GM21423 (cell line): ENCODE data around the gene KCNH2.
"Not testable (repeated sequence)": the region's sequence is repeated elsewhere in the genome, so short reads cannot be mapped to it uniquely, and the experiment has no call there.

Source experiments
- ATAC-seq: cut with Tn5 transposase; IDR thresholded peaks from one replicate; pipeline ENCODE4 v1.9.1; 2021; ENCODE audit warnings: mild to moderate bottlenecking, moderate library complexity; ENCODE audit not compliant: unreplicated experiment

KCNH2 gene

DNA sequence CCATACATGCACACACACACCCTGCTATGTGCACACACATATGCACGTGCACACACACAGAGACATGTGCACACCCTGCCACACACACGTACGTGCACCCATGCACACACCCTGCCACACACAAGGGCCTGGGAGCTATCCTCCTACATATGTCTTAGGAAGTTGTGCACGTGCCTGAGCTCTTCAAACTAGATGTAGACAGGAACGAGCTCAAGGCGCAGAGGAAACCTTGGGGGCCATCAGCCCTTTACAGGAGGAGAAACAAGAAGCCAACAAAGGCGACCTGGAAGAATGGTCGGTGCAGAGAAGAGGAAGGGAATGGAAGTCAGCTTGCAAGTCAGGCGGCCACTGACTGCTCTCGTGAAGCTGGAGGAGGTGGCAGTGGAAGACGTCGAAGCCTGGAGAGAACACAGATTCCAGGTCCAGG is 67.1 kb downstream of the KCNH2 start:
- ATAC-seq: no peak

- ATAC-seq: not testable (repeated sequence)
These were observed 67.7 kb downstream of the KCNH2 start for GRCh38 chr7:150910305-150910995.

DNA sequence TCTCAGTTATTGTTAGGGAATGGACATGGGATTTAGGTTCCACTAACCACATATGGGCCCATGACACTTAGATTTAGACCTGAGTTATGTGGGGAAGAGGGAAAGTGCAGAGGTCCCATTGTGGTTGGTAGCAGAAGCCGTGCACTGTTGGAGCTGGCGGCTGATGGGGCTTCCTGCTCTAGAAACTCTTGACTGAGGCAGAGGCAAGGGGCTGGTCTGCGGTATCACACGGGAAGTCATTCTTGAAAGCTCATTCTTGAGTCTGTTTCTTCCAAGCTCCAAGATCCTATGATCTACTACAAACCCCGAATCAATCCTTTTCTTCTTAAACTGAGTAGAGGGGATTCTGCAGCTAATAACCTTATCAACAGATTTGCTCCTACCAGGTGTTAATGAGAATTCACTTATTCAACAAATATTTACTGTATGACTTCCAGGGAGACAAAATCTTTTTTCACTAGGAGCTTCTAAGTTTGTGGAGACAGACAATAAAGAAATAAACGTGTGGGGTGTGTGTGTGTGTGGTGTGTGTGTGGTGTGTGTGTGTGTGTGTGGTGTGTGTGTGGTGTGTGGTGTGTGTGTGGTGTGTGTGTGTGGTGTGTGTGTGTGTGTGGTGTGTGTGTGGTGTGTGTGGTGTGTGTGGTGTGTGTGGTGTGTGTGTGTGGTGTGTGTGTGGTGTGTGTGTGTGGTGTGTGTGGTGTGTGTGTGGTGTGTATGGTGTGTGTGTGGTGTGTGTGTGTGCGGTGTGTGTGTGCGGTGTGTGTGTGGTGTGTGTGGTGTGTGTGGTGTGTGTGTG is 68.7 kb downstream of the KCNH2 start:
- ATAC-seq: no peak

GRCh38 chr7:150908173-150908572 is 69.9 kb downstream of the KCNH2 start:
- no peak for ATAC-seq

- ATAC-seq: no peak
These were observed 73.9 kb downstream of the KCNH2 start for GRCh38 chr7:150904011-150904909.

GRCh38 chr7:150903606-150904005 is 74.5 kb downstream of the KCNH2 start:
- ATAC-seq: no peak

GRCh38 chr7:150902078-150903033 is 75.8 kb downstream of the KCNH2 start:
- no peak for ATAC-seq

DNA sequence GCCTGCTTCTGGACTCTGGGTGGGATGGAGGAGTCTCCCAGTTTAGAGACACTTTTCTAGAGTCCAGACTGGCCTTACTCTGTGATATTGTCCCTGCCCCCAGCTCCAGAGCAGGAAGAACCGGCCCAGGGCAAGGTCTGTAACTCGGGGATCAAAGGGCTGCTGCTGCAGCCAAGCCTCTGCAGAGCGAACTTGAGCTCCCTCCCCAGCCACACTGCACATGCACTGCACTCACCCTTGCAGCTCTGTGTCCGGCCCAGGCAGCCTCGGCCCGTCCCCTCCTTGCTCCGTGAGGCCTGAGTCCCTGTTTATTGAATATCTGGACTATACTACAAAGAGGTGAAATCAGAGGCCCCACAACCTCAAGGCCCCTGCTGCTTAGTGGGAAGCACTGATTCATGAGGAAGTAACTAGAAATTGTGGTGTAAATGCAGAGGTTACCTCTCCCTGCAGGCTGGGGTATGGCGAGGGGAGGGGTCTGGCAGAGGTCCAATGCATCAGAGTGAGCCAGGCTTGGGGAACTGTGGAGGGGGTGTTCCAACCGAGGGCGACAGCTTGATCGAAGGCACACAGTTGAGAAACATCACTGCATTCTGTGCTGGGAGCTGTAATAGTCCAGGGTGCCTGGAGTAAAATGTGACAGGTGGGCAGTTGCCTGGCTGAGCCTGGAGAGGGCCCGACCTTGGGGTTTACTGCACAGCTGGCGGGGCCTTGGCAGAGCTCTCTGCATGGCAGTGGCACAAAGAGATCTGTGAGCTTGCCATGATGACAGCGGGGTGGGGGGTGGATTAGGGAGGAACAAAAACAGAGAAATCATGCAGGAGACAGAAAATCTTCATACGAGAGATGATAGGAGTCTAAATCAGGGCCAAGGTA is 76.7 kb downstream of the KCNH2 start:
- ATAC-seq: no peak

- ATAC-seq: no peak
These were observed 77.4 kb downstream of the KCNH2 start for GRCh38 chr7:150900675-150901074.

- ATAC-seq: peak; percentile 55
These were observed 79.6 kb downstream of the KCNH2 start for GRCh38 chr7:150898475-150899011.

DNA sequence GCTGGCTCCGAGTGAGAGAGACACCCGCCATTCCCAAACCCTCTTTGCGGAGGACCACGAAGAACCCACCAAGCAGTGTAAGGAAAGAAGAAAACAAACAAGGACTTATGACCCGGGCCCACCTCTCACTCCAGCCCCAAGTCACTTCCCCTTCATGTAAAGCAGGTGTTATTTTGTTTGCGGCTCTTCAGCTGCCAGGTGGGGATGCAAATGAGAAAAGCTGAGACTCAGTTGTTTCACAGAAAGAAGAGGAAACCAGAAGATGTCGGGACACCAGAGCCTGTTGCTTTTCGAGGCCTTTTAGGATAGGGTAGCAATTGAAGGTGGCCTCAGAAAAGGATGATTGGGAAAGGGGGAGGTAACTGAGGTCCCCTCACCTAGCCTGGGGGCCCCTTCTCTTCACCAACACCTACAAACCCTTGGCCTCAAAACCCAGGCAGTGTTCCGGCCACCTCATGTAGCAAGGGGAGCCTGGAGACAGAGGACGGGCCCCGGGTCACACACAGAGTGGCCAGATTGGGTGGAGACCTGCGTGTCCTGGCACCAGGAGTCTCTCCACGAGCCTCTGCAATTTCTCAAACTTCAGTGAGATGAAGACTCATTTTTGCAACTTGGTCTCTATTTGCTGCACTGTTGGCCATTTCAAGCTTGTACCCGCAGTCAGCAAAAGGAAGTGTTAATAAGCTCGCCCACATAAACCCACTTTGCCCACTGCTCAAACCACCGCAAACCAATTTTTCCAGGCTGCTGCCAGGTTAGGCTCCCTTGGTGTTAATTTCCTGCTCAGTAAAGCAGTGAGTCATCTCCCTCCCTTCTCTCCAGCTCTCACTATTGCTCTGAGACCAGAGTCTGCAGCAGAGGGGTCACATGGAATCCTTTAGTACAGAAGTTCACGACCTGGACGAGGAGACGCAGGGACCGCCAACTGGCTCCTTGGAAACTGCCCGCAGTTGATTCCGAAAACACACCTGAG is 80.3 kb downstream of the KCNH2 start:
- peak; percentile 61 for ATAC-seq

DNA sequence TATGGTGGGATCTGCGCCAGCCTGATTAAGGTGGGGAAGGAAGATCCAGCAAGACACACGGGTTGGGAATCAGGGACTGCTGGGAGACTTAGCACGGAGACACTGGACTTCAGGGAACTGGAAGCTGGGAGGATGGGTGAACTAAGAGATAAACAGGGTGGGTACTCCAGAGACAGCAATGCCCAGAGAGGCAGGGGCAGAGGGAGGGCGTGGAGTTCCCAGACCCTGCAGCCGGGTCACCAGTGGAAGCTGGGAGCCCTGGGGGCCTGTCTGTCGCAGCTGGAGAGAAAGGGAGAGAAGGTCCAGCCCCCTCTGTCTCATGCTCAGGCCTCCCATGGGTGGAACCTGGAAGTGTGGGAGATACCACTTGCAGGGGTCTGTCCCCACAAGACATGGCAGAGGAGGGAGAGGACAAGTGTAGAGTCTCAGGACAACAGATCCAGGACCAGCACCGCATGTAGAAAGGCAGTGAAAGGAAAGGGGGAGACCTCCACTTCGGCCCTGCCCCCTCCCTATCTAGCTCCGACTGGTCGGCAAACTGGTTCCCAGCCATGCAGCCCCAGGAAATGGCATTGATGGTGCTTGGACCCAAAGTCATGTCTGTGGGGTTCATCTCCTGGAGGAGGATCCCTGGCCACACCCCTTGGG is 81.4 kb downstream of the KCNH2 start:
- ATAC-seq: no peak

- no peak for ATAC-seq
These were observed 82.3 kb downstream of the KCNH2 start for GRCh38 chr7:150895809-150896208.
